Right lung (tissue), 5 donors: Measurements from ENCODE around the gene ANKIB1. TPM values are rescaled to one million over a fixed set of nuclear protein-coding genes. Genes with fewer than 3 reads are reported as not detected.

ENCODE experiments used
- DNase-seq, 2 donors: peaks; one replicate each; pipeline ENCODE4 v3.0.0-alpha.2; 2013
- polyA plus RNA-seq, 5 donors: library from polyadenylated mRNA; unstranded; fragments of 120-200 nt; gene quantifications; one replicate each; pipeline versions ENCODE4 v1.2.1 to v1.2.3, GENCODE V29; 2013; ENCODE audit warnings: inconsistent platforms in 1 of 5, low replicate concordance in 1 of 5; ENCODE audit not compliant: insufficient read length in 5 of 5, insufficient read depth in 1 of 5

ANKIB1 gene
- polyA plus RNA-seq, 5 donors, result 31.2 to 51.1 (median 47.0) TPM

DNA sequence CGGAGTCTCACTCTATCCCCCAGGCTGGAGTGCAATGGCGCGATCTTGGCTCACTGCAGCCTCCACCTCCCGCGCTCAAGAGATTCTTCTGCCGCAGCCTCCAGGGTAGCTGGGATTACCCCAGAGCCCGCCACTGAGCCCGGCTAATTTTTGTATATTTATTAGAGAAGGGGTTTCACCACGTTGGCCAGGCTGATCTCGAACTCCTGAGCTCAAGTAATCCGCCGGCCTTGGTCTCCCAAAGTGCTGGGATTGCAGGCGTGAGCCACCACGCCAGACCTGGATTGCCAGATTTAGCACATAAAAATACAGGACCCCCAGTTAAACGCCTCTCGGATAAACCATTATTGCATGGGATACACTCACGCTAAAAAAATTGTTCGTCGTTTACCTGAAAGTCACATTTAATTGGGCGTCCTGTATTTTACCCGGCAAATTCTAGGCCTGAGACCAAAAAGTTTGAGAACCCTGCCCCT, 201.1 kb downstream of the ANKIB1 start:
- no peak for DNase-seq

GRCh38 chr7:92447345-92448204, 201.8 kb downstream of the ANKIB1 start, which contains the start of gene GATAD1:
Gene GATAD1 (plus strand): TSS chr7:92447482. CDS start chr7:92447730, 248 bp downstream.
- DNase-seq, result peak; percentile 90

DNA sequence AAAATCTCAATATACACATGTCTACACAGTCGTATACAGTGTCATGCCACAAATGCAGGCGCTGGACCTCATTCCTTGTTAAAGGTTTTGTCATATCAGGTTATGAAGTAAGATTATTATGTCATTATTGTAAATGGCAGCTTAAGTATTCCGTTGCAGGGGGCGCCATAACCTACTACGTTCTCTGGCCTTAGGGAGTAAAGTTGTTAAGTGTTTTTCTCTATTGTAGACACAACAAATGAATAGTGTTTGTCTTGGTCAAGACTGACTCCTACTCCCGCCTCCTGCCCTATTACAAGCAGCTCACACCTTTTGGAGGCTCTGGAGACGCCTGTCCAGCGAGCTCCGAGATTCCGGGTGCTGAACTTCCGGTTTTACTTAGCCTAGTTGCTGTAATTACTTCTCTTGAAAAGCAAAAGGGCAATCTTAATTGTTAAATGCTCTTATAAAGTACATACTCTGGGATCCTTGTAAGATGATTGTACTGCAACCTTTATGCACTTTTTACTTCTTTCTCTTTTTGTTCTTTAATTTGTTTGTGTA, 202.5 kb downstream of the ANKIB1 start:
- DNase-seq, result peak; percentile 59 to 62

Other genes with a start within 250 kb of the ANKIB1 start
- gene CYP51A1, start 111.5 kb upstream of the ANKIB1 start, polyA plus RNA-seq, result 10 to 100 TPM; 30.7 to 46.5 (median 39.0) TPM
- under 1 TPM; 0.39 to 0.91 (median 0.55) TPM for gene LRRD1, start 66.8 kb upstream of the ANKIB1 start, polyA plus RNA-seq
- 10 to 100 TPM; 35.7 to 62.4 (median 58.2) TPM for gene KRIT1, start 60 bp upstream of the ANKIB1 start, polyA plus RNA-seq
- 10 to 100 TPM; 45.3 to 76.5 (median 57.8) TPM for gene GATAD1, start 201.5 kb downstream of the ANKIB1 start, polyA plus RNA-seq
- 1 to 10 TPM in 4 of 5 donors, under 1 TPM in 1; 0.70 to 2.4 (median 1.7) TPM for gene ERVW-1, start 232.0 kb downstream of the ANKIB1 start, polyA plus RNA-seq